CD4-positive, alpha-beta memory T cell (primary cell): ENCODE results near the gene SEMA4B. TPM values are rescaled to one million over a fixed set of nuclear protein-coding genes. Genes with fewer than 3 reads are reported as not detected.
"Not testable (repeated sequence)": the region's sequence is repeated elsewhere in the genome, so short reads cannot be mapped to it uniquely, and the experiment has no call there.

ENCODE experiments used
- CTCF ChIA-PET: fragments of 350-600 bp; sonication (Branson Sonifier 250); formaldehyde crosslinking; loops from one replicate; lab custom pipeline; 2021; ENCODE audit warnings: inconsistent platforms; ENCODE audit not compliant: partially characterized antibody; lab: Charles Lee
- POLR2A ChIA-PET: fragments of 350-600 bp; sonication (Branson Sonifier 250); formaldehyde crosslinking; loops from one replicate; lab custom pipeline; 2021; ENCODE audit not compliant: partially characterized antibody; lab: Charles Lee
- DNase-seq, 5 donors: peaks; one replicate each; pipeline versions ENCODE4 v3.0.0 to v3.0.0-alpha.2; 2020 to 2022; ENCODE audit warnings: mixed read lengths in 1 of 5
- H3K27ac ChIP-seq: one replicate; pipeline ENCODE4 v1.7.0; 2013; ENCODE audit warnings: low read depth, low read length
- H3K27me3 ChIP-seq: 2 replicates; pipeline ENCODE4 v1.7.0; 2013; ENCODE audit warnings: mild to moderate bottlenecking, low read length, moderate library complexity; ENCODE audit not compliant: insufficient read depth
- H3K36me3 ChIP-seq: 2 replicates; pipeline ENCODE4 v1.7.0; 2013; ENCODE audit warnings: mild to moderate bottlenecking, low read length, moderate library complexity; ENCODE audit not compliant: insufficient read depth
- H3K4me1 ChIP-seq: 2 replicates; pipeline ENCODE4 v1.7.0; 2013; ENCODE audit warnings: mild to moderate bottlenecking, low read length, moderate library complexity; ENCODE audit not compliant: insufficient read depth
- H3K4me3 ChIP-seq, 2 donors: one replicate each; pipeline ENCODE4 v1.7.0; 2013; ENCODE audit warnings: low read length in 2 of 2, mild to moderate bottlenecking in 1 of 2
- H3K9me3 ChIP-seq, 2 donors: one replicate each; pipeline ENCODE4 v1.7.0; 2013; ENCODE audit warnings: low read length in 2 of 2, control low read depth in 1 of 2; ENCODE audit not compliant: control insufficient read depth in 1 of 2
- H3K27ac Mint-ChIP-seq, 7 donors: one replicate each; pipeline ENCODE4 v1.8.0; 2020 to 2021; ENCODE audit warnings: mixed read lengths in 7 of 7, mild to moderate bottlenecking in 6 of 7, inconsistent platforms in 3 of 7, moderate library complexity in 3 of 7
- H3K27me3 Mint-ChIP-seq, 2 donors: one replicate each; pipeline ENCODE4 v1.8.0; 2020 to 2021; ENCODE audit warnings: mixed read lengths in 2 of 2
- H3K36me3 Mint-ChIP-seq, 2 donors: one replicate each; pipeline ENCODE4 v1.8.0; 2020 to 2021; ENCODE audit warnings: mixed read lengths in 2 of 2, inconsistent platforms in 1 of 2, mild to moderate bottlenecking in 1 of 2
- H3K4me1 Mint-ChIP-seq, 4 donors: one replicate each; pipeline ENCODE4 v1.8.0; 2020 to 2021; ENCODE audit warnings: mixed read lengths in 4 of 4, mild to moderate bottlenecking in 1 of 4
- H3K4me3 Mint-ChIP-seq, 8 donors: one replicate each; pipeline ENCODE4 v1.8.0; 2020 to 2021; ENCODE audit warnings: mixed read lengths in 8 of 8, mild to moderate bottlenecking in 7 of 8, moderate library complexity in 6 of 8, inconsistent platforms in 3 of 8
- H3K9me3 Mint-ChIP-seq, 8 donors: one replicate each; pipeline ENCODE4 v1.8.0; 2020 to 2021; ENCODE audit warnings: mixed read lengths in 8 of 8, mild to moderate bottlenecking in 5 of 8, inconsistent platforms in 3 of 8, moderate library complexity in 1 of 8
- intact Hi-C: fragments of 100-400 bp; cut with micrococcal nuclease; formaldehyde crosslinking; loops from one replicate; pipeline ENCODE4 v1.15.1; 2023
- polyA plus RNA-seq, 2 donors: library from polyadenylated mRNA; unstranded; fragments of 300-500 nt; fragmentation: Illumina TruSeq; gene quantifications; one replicate each; pipeline ENCODE4 v1.2.3, GENCODE V29; 2021
- total RNA-seq, 2 experiments: library from RNA; stranded (reverse); gene quantifications; one replicate each; pipeline ENCODE4 v1.2.3, GENCODE V29; 2021

The SEMA4B gene
- total and polyA plus RNA-seq, 4 experiments from 2014 or later = 4.4 to 23.0 (median 14.7) TPM

DNA sequence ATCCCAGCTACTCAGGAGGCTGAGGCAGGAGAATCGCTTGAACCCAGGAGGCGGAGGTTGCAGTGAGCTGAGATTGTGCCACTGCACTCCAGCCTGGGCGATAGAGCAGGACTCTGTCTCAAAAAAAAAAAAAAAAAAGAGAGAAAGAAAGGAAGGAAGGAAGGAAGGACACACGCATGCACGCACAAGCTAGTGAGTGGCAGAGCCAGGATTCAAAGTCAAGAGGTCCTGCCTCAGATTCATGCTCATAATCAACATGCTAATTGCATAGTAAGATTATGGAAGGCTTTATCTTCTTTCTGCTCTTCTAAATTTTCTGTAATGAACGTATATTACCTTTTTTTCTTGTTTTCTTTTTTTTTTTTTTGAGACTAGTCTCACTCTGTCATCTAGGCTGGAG is 59.6 kb downstream of the SEMA4B start:
- intact Hi-C loops, H3K27ac Mint-ChIP-seq, H3K9me3 Mint-ChIP-seq, H3K9me3 ChIP-seq, H3K4me1 ChIP-seq, H3K4me3 ChIP-seq, H3K36me3 ChIP-seq, DNase-seq, H3K27me3 ChIP-seq, H3K36me3 Mint-ChIP-seq, H3K4me3 Mint-ChIP-seq, H3K27ac ChIP-seq, H3K27me3 Mint-ChIP-seq: not testable (repeated sequence)
- ChIA-PET CTCF (interaction anchor here (0.7 kb wide), 1 partner anchor 674 kb away, joined by 3 read pairs; the partner anchor contains the start of gene UNC45A), POLR2A (interaction anchor here (0.9 kb wide), 1 partner anchor 25 kb away, joined by 4 read pairs; no protein-coding TSS in a partner anchor)
- H3K4me1 Mint-ChIP-seq = peaks cover 4 to 19% (median 10%) of the 10 kb centered on the region in 4 donors

DNA sequence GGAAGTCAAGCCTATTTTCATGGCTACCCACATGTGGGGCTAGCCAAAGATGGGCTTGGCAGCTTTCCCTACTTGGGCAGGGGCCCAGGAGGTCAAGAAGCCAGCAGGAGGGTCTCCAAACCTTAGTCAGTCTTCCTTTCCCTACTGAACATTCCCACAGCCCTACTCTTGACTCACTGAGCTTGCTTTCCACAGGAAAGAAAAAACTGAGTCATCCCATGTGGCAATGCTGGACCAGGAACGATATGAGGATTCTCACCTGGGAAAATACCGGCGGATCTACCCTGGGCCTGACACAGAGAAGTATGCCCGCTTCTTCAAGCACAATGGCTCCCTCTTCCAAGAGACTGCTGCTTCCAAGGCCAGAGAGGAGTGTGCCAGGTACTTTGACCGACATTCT is 60.7 kb downstream of the SEMA4B start:
- Mint-ChIP-seq H3K36me3 (peaks cover 0 to 15% of the 10 kb centered on the region in 2 donors), H3K4me1 (peaks cover 5 to 29% (median 16%) of the 10 kb centered on the region in 4 donors), H3K27ac (no peak overlapping the region), H3K9me3 (no peaks in the 10 kb centered on the region), H3K27me3 (no peaks in the 10 kb centered on the region), H3K4me3 (no peak overlapping the region)
- no peaks in the 10 kb centered on the region for H3K9me3 ChIP-seq
- peaks cover 14% of the 10 kb centered on the region for H3K4me1 ChIP-seq
- H3K27me3 ChIP-seq = no peaks in the 10 kb centered on the region
- intact Hi-C loops = no loop called here
- POLR2A ChIA-PET = no interaction called here
- no peak for DNase-seq
- H3K27ac ChIP-seq = no peak overlapping the region
- H3K4me3 ChIP-seq = no peak overlapping the region
- no peaks in the 10 kb centered on the region for H3K36me3 ChIP-seq
- CTCF ChIA-PET = interaction anchor here (0.9 to 1.7 kb wide), 2 partner anchors 13 to 24 kb away, joined by 3 to 5 read pairs; no protein-coding TSS in a partner anchor

DNA sequence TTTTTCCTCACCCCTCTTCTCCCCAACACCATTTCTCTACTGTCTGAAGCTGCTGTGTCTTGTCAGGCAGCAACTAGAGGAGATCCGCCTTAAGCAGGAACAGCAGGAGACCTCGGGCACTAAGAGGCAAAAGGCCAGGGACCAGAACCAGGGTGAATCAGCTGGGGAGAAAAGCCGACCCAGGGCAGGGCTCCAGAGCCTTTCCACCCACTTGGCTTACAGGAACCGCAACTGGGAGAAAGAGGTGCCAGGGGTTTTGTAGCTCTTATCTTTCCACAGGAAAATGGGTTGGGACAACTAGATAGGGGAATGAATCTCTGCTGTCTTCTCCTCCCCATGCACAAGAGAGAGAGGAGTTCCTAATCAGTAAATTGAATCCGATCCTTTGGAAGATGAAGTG is 61.3 kb downstream of the SEMA4B start:
- Mint-ChIP-seq H3K4me3 (peak overlapping the region in 1 of 8 donors; percentile 33), H3K27ac (peak overlapping the region in 3 of 7 donors; percentile 32 to 71 (median 64)), H3K4me1 (peaks cover 9 to 36% (median 20%) of the 10 kb centered on the region in 4 donors), H3K27me3 (no peaks in the 10 kb centered on the region), H3K9me3 (no peaks in the 10 kb centered on the region), H3K36me3 (peaks cover 0 to 19% of the 10 kb centered on the region in 2 donors)
- H3K4me1 ChIP-seq = peaks cover 20% of the 10 kb centered on the region
- DNase-seq = no peak
- POLR2A ChIA-PET = no interaction called here
- H3K27ac ChIP-seq = no peak overlapping the region
- intact Hi-C loops = no loop called here
- H3K9me3 ChIP-seq = no peaks in the 10 kb centered on the region
- CTCF ChIA-PET = interaction anchor here (0.9 to 1.7 kb wide), 2 partner anchors 14 to 23 kb away, joined by 3 to 5 read pairs; no protein-coding TSS in a partner anchor
- H3K36me3 ChIP-seq = no peaks in the 10 kb centered on the region
- no peak overlapping the region for H3K4me3 ChIP-seq
- H3K27me3 ChIP-seq = no peaks in the 10 kb centered on the region

DNA sequence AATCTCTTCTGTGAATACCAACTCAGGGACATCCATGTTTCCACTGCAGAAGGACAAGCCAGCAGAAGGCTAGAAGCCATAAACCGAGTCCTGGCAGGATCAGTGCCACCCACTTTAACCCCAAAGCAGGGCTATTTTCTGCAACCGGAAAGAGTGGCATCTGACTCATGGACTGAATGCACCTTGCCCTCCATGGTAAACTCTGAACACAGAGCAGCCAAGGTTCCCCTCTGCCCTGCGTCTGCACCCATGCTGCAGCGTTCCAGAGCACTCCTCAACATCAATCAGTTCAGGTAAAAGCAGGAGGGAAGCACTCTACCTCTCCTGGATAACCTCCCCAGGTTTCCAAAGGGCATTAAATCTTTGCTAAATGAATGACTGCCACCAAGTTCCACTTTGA is 63.5 kb downstream of the SEMA4B start:
- Mint-ChIP-seq H3K27ac (peak overlapping the region; percentile 98 to 100 (median 99)), H3K9me3 (no peaks in the 10 kb centered on the region), H3K36me3 (peaks cover 10 to 33% of the 10 kb centered on the region in 2 donors), H3K27me3 (no peaks in the 10 kb centered on the region), H3K4me3 (peak overlapping the region; percentile 93 to 99 (median 98)), H3K4me1 (peaks cover 20 to 55% (median 35%) of the 10 kb centered on the region in 4 donors)
- Histone ChIP-seq H3K36me3 (peaks cover 7% of the 10 kb centered on the region), H3K4me3 (peak overlapping the region; percentile 66 to 97), H3K27me3 (no peaks in the 10 kb centered on the region), H3K9me3 (no peaks in the 10 kb centered on the region), H3K4me1 (peaks cover 37% of the 10 kb centered on the region), H3K27ac (peak overlapping the region; percentile 95)
- CTCF ChIA-PET = no interaction called here
- DNase-seq = peak in 3 of 5 donors; percentile 10 to 58 (median 12)
- intact Hi-C loops = loop anchor here (1.0 kb wide), 2 partner anchors 30 to 63 kb away; partner anchors contain the start of genes GDPGP1 and SEMA4B
- POLR2A ChIA-PET = interaction anchor here (4.5 kb wide), 1 partner anchor 33 kb away, joined by 150 read pairs; the partner anchor contains the start of genes CIB1 and GDPGP1

DNA sequence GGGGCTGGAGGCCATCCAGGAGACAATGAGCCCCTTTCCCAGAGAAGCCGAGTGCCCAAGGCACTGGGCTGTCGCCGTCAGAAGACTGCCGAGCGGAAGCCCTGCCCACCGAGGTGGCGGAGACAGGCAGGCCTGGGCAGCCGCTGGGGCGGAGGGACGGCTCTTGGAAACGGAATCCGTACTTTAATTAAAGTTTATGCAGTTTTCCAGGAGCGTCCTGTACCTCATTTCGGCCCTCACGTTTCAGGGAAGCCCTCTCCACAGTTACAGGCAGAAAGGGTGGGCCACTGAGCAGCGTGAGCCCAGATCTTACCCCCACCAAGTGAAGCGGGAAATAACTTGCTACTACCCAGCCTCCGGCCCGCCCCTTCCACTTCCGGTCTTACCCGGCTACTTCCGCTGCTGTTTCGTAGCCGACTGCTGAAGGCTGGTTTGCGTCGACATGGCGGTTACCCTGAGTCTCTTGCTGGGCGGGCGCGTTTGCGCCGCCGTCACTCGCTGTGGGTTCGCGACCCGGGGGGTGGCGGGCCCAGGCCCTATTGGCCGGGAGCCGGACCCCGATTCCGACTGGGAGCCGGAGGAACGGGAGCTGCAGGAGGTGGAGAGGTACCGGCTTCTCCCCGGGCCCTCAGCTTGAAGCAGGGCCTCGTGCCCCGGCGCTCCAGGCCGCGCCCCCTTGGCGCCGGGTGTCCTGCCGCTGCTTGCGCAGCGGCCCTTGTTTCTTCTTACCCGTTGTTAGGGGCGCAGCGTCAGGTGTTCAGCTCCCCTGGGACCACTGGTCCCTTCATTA is 64.3 kb downstream of the SEMA4B start, which contains the start of gene NGRN:
Gene NGRN (plus strand): TSS at position 402 of the 790 bp plus-strand sequence. CDS start 41 bp downstream, at position 443.
- Mint-ChIP-seq H3K9me3 (no peaks in the 10 kb centered on the region), H3K4me3 (peak within 1 kb of the TSS; percentile 93 to 99 (median 98))
- H3K27ac ChIP-seq = peak within 1 kb of the TSS; percentile 95

DNA sequence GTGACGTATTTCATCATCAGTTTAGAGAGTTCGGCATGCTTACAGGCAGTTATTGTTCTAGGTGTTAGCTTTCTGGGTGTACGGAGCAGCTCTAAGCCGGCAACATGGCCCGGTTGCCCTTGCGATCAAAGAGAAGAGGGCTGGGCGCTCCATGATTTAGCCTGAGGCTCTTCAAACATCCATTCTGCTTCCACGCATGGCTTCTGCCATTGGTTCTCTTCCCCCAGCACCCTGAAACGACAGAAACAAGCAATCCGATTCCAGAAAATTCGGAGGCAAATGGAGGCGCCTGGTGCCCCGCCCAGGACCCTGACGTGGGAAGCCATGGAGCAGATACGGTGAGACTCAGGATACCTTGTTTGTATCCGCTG is 64.9 kb downstream of the SEMA4B start:
- Histone ChIP-seq H3K27me3 (no peaks in the 10 kb centered on the region), H3K27ac (peak overlapping the region; percentile 95), H3K9me3 (no peaks in the 10 kb centered on the region), H3K4me3 (peak overlapping the region; percentile 66 to 97), H3K36me3 (peaks cover 16% of the 10 kb centered on the region), H3K4me1 (peaks cover 50% of the 10 kb centered on the region)
- Mint-ChIP-seq H3K9me3 (no peaks in the 10 kb centered on the region), H3K27ac (peak overlapping the region; percentile 98 to 100 (median 99)), H3K27me3 (no peaks in the 10 kb centered on the region), H3K4me3 (peak overlapping the region; percentile 93 to 99 (median 98)), H3K4me1 (peaks cover 28 to 68% (median 46%) of the 10 kb centered on the region in 4 donors), H3K36me3 (peaks cover 23 to 46% of the 10 kb centered on the region in 2 donors)
- DNase-seq = peak in 2 of 5 donors; percentile 62 to 71
- intact Hi-C loops = loop anchor here (1.0 kb wide), 1 partner anchor 20 kb away; no protein-coding TSS in a partner anchor
- ChIA-PET POLR2A (interaction anchor here (0.6 to 4.5 kb wide), 23 partner anchors 8 to 669 kb away, joined by 3 to 150 read pairs (median 4); partner anchors contain the start of genes AP3S2, BLM, CIB1 and GDPGP1), CTCF (interaction anchor here (0.7 to 2.0 kb wide), 3 partner anchors 33 to 669 kb away, joined by 3 to 8 read pairs (median 3); partner anchors contain the start of genes CIB1, GDPGP1 and UNC45A)

More for the DNA sequence above, 64.3 kb downstream of the SEMA4B start, which contains the start of gene NGRN:
- peaks cover 44% of the 10 kb centered on the region for H3K4me1 ChIP-seq
- CTCF ChIA-PET = interaction anchor here (0.7 to 2.0 kb wide), 3 partner anchors 32 to 669 kb away, joined by 3 to 8 read pairs (median 3); partner anchors contain the start of genes CIB1, GDPGP1 and UNC45A
- intact Hi-C loops = loop anchor here (1.0 kb wide), 3 partner anchors 21 to 64 kb away; partner anchors contain the start of genes GDPGP1 and SEMA4B
- POLR2A ChIA-PET = interaction anchor here (0.6 to 4.5 kb wide), 23 partner anchors 8 to 670 kb away, joined by 3 to 150 read pairs (median 4); partner anchors contain the start of genes AP3S2, BLM, CIB1 and GDPGP1
- peaks cover 18 to 41% of the 10 kb centered on the region in 2 donors for H3K36me3 Mint-ChIP-seq
- H3K27ac Mint-ChIP-seq = peak within 1 kb of the TSS; percentile 98 to 100 (median 99)
- H3K9me3 ChIP-seq = no peaks in the 10 kb centered on the region
- peaks cover 11% of the 10 kb centered on the region for H3K36me3 ChIP-seq
- DNase-seq = peak; percentile 92 to 95 (median 94)
- H3K4me1 Mint-ChIP-seq = peaks cover 26 to 62% (median 42%) of the 10 kb centered on the region in 4 donors
- no peaks in the 10 kb centered on the region for H3K27me3 ChIP-seq
- H3K4me3 ChIP-seq = peak within 1 kb of the TSS; percentile 66 to 97
- no peaks in the 10 kb centered on the region for H3K27me3 Mint-ChIP-seq
